Measurements from ENCODE around the gene FRYL.
"Not testable (repeated sequence)": the region's sequence is repeated elsewhere in the genome, so short reads cannot be mapped to it uniquely, and the experiment has no call there.

The FRYL gene

DNA sequence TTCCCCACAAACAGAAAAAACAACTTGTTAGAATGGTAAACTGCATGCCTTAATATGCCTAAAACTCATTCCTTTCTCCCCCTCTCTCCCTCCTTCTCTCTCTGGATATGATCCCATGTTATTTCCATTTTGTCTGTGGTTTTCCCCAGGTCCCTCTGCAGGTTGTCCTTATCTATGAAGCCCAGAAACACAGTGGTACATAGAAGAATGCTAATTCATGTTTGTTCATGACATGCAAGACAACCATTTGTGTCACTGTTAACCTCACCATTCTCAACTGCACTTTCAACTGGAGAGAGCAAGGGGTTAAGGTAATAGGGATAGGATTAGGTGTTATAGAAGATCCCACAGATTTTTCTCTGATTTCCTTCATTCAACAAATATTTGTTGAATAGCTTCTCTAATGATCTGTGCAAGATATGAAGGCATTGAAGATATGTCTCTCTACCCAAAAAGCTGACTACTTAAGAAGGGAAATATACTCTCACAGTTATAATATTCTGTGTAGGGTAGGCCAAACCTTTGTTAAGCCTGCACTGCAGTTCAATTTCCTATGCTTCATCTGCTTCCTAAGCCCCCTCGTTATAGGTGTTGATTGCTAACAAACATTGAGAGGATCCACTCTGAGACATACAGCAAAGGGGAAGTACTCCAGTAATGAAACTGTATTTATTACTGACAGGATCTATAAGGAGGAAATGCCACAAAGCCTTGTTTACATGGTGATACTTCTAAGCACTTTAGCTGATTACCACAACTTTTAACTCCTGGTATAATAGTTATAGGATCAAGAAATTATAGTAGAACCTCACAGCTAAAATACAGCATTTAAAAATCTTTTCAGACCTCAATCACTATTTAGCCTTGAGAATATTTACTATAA is 96.1 kb downstream of the FRYL start:
- Histone ChIP-seq H3K36me3 (ENCODE audit: low read depth) (no peaks in the 10 kb centered on the region), H3K9me3 (ENCODE audit: severe bottlenecking) (no peaks in the 10 kb centered on the region), H3K4me3 (ENCODE audit: severe bottlenecking) (no peak overlapping the region), H3K27ac (ENCODE audit: poor library complexity, severe bottlenecking) (peak overlapping the region; percentile 12), H3K27me3 (ENCODE audit: insufficient read depth, poor library complexity, severe bottlenecking) (no peaks in the 10 kb centered on the region), H3K4me1 (ENCODE audit: insufficient read depth, poor library complexity, severe bottlenecking) (peaks cover 2% of the 10 kb centered on the region)
- DNase-seq (ENCODE audit: low spot score) (no peak), ATAC-seq (ENCODE audit: low read depth) (no peak)
- no peak for TF ChIP-seq CTCF (IDR thresholded peaks at IDR 0.05; ENCODE audit: poor library complexity, severe bottlenecking)

DNA sequence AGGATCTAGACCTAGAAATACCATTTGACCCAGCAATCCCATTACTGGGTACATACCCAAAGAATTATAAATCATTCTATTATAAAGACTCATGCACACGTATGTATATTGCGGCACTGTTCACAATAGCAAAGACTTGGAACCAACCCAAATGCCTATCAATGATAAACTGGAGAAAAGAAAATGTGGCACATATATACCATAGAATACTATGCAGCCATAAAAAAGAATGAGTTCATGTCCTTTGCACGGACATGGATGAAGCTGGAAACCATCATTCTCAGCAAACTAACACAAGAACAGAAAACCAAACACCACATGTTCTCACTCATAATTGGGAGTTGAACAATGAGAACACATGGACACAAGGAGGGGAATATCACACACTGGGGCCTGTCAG is 97.2 kb downstream of the FRYL start:
- not testable (repeated sequence) for H3K27ac ChIP-seq (ENCODE audit: poor library complexity, severe bottlenecking); H3K36me3 ChIP-seq (ENCODE audit: low read depth); DNase-seq (ENCODE audit: low spot score); H3K4me3 ChIP-seq (ENCODE audit: severe bottlenecking); H3K9me3 ChIP-seq (ENCODE audit: severe bottlenecking); H3K27me3 ChIP-seq (ENCODE audit: insufficient read depth, poor library complexity, severe bottlenecking); H3K4me1 ChIP-seq (ENCODE audit: insufficient read depth, poor library complexity, severe bottlenecking); ATAC-seq (ENCODE audit: low read depth)

- peak; percentile 78 for TF ChIP-seq CTCF (IDR thresholded peaks at IDR 0.05; ENCODE audit: poor library complexity, severe bottlenecking)
- no peak for DNase-seq (ENCODE audit: low spot score)
- Histone ChIP-seq H3K4me3 (ENCODE audit: severe bottlenecking) (no peak overlapping the region), H3K4me1 (ENCODE audit: insufficient read depth, poor library complexity, severe bottlenecking) (no peaks in the 10 kb centered on the region), H3K27me3 (ENCODE audit: insufficient read depth, poor library complexity, severe bottlenecking) (no peaks in the 10 kb centered on the region), H3K9me3 (ENCODE audit: severe bottlenecking) (no peaks in the 10 kb centered on the region), H3K36me3 (ENCODE audit: low read depth) (peaks cover 4% of the 10 kb centered on the region; the same call in 1 of the 2 replicates), H3K27ac (ENCODE audit: poor library complexity, severe bottlenecking) (peak overlapping the region; percentile 26)
- ATAC-seq (ENCODE audit: low read depth), result peak; percentile 72
These were observed 98.2 kb downstream of the FRYL start for GRCh38 chr4:48681856-48682255.

GRCh38 chr4:48680848-48681568 is 99.1 kb downstream of the FRYL start:
- DNase-seq (ENCODE audit: low spot score) (no peak), ATAC-seq (ENCODE audit: low read depth) (no peak)
- Histone ChIP-seq H3K4me1 (ENCODE audit: insufficient read depth, poor library complexity, severe bottlenecking) (no peaks in the 10 kb centered on the region), H3K27ac (ENCODE audit: poor library complexity, severe bottlenecking) (no peak overlapping the region), H3K27me3 (ENCODE audit: insufficient read depth, poor library complexity, severe bottlenecking) (no peaks in the 10 kb centered on the region), H3K9me3 (ENCODE audit: severe bottlenecking) (no peaks in the 10 kb centered on the region), H3K36me3 (ENCODE audit: low read depth) (peaks cover 8% of the 10 kb centered on the region; the same call in 1 of the 2 replicates), H3K4me3 (ENCODE audit: severe bottlenecking) (no peak overlapping the region)
- TF ChIP-seq CTCF (IDR thresholded peaks at IDR 0.05; ENCODE audit: poor library complexity, severe bottlenecking), result no peak

GRCh38 chr4:48673537-48673936 is 106.5 kb downstream of the FRYL start:
- ATAC-seq (ENCODE audit: low read depth) (no peak), DNase-seq (ENCODE audit: low spot score) (no peak)
- no peaks in the 10 kb centered on the region for H3K27me3 ChIP-seq (ENCODE audit: insufficient read depth, poor library complexity, severe bottlenecking)
- no peaks in the 10 kb centered on the region for H3K9me3 ChIP-seq (ENCODE audit: severe bottlenecking)
- H3K27ac ChIP-seq (ENCODE audit: poor library complexity, severe bottlenecking), result no peak overlapping the region
- no peak for TF ChIP-seq CTCF (IDR thresholded peaks at IDR 0.05; ENCODE audit: poor library complexity, severe bottlenecking)
- peaks cover 15% of the 10 kb centered on the region for H3K4me1 ChIP-seq (ENCODE audit: insufficient read depth, poor library complexity, severe bottlenecking)
- peaks cover 10% of the 10 kb centered on the region; the same call in 1 of the 2 replicates for H3K36me3 ChIP-seq (ENCODE audit: low read depth)
- no peak overlapping the region for H3K4me3 ChIP-seq (ENCODE audit: severe bottlenecking)

Measured in RWPE2 (cell line).